Glutamatergic neuron (in vitro differentiated cells): ENCODE measurements around the gene HMBS. TPM values are rescaled to one million over a fixed set of nuclear protein-coding genes. Genes with fewer than 3 reads are reported as not detected.
"Not testable (repeated sequence)": the region's sequence is repeated elsewhere in the genome, so short reads cannot be mapped to it uniquely, and the experiment has no call there.

Source experiments
- DNase-seq: peaks from one replicate; pipeline ENCODE4 v3.0.0; 2022
- H3K27ac Mint-ChIP-seq: one replicate; pipeline ENCODE4 v1.8.0; 2020; ENCODE audit warnings: mild to moderate bottlenecking, mixed read lengths, inconsistent platforms; ENCODE audit not compliant: unreplicated experiment
- H3K27me3 Mint-ChIP-seq: one replicate; pipeline ENCODE4 v1.8.0; 2020; ENCODE audit warnings: mild to moderate bottlenecking, moderate library complexity, mixed read lengths, inconsistent platforms; ENCODE audit not compliant: unreplicated experiment
- H3K36me3 Mint-ChIP-seq: one replicate; pipeline ENCODE4 v1.8.0; 2020; ENCODE audit warnings: mild to moderate bottlenecking, mixed read lengths, inconsistent platforms; ENCODE audit not compliant: unreplicated experiment
- H3K4me1 Mint-ChIP-seq: one replicate; pipeline ENCODE4 v1.8.0; 2020; ENCODE audit warnings: mild to moderate bottlenecking, low read depth, mixed read lengths, inconsistent platforms; ENCODE audit not compliant: unreplicated experiment
- H3K4me3 Mint-ChIP-seq: one replicate; pipeline ENCODE4 v1.8.0; 2020; ENCODE audit warnings: mild to moderate bottlenecking, mixed read lengths, inconsistent platforms; ENCODE audit not compliant: unreplicated experiment
- H3K9me3 Mint-ChIP-seq: one replicate; pipeline ENCODE4 v1.8.0; 2020; ENCODE audit warnings: mild to moderate bottlenecking, moderate library complexity, mixed read lengths, inconsistent platforms; ENCODE audit not compliant: unreplicated experiment
- CTCF ChIP-seq: fragments of 200-600 bp; sonication (generic); IDR thresholded peaks from one replicate; pipeline ENCODE4 v1.5.0; 2021; ENCODE audit not compliant: partially characterized antibody, unreplicated experiment
- total RNA-seq: library from RNA; stranded (reverse); fragmentation: NEBNext Ultra II Directional; extraction: Animal tissue kit (Norgen Biotek cat#: 25700); gene quantifications from one replicate; pipeline ENCODE4 v1.2.1, GENCODE V29; 2021; ENCODE audit not compliant: unreplicated experiment

The HMBS gene
- total RNA-seq, 1 donor from 2014 or later: 30.4 TPM

DNA sequence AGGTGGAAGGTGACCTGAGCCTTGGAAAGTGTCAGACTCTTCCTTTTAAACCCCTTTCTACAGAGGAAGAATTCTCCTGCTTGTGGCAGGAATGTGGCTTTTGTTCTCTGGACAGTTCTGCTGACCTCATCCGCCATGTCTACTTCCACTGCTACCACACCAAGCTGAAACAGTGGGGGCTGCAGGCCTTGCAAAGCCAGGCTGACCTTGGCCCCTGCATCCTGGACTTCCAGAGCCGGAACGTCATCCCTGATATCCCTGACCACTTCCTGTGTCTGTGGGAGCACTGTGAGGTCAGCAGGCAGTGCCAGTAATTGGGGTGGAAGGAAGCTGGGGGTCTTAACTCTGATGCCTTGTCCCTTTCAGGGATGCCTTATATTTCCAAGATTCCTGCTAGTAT, 46.0 kb downstream of the HMBS start:
- no peak overlapping the region for H3K4me3 Mint-ChIP-seq
- no peak for TF ChIP-seq CTCF
- H3K36me3 Mint-ChIP-seq: no peaks in the 10 kb centered on the region
- H3K9me3 Mint-ChIP-seq: no peaks in the 10 kb centered on the region
- H3K27ac Mint-ChIP-seq: no peak overlapping the region
- no peaks in the 10 kb centered on the region for H3K4me1 Mint-ChIP-seq
- H3K27me3 Mint-ChIP-seq: no peaks in the 10 kb centered on the region
- no peak for DNase-seq

- Mint-ChIP-seq H3K36me3 (no peaks in the 10 kb centered on the region), H3K27me3 (no peaks in the 10 kb centered on the region), H3K27ac (no peak overlapping the region), H3K4me3 (no peak overlapping the region), H3K4me1 (no peaks in the 10 kb centered on the region), H3K9me3 (no peaks in the 10 kb centered on the region)
- no peak for DNase-seq
- TF ChIP-seq CTCF: peak; percentile 51
Measured at GRCh38 chr11:119134389-119134978, 49.8 kb downstream of the HMBS start.

GRCh38 chr11:119139276-119139675, 54.6 kb downstream of the HMBS start:
- not testable (repeated sequence) for H3K9me3 Mint-ChIP-seq, H3K36me3 Mint-ChIP-seq, DNase-seq, H3K27me3 Mint-ChIP-seq, H3K27ac Mint-ChIP-seq, H3K4me3 Mint-ChIP-seq, H3K4me1 Mint-ChIP-seq

Other genes starting within 250 kb of the HMBS start
- not detected for gene CXCR5, start 201.0 kb upstream of the HMBS start, total RNA-seq
- gene BCL9L, start 159.0 kb upstream of the HMBS start, total RNA-seq: 13.0 TPM
- gene UPK2, start 128.6 kb upstream of the HMBS start, total RNA-seq: not detected
- not detected for gene FOXR1, start 113.1 kb upstream of the HMBS start, total RNA-seq
- gene CENATAC, start 86.7 kb upstream of the HMBS start, total RNA-seq: 72.3 TPM
- 673 TPM for gene RPS25, start 66.5 kb upstream of the HMBS start, total RNA-seq
- 85.1 TPM for gene TRAPPC4, start 66.1 kb upstream of the HMBS start, total RNA-seq
- gene SLC37A4, start 54.0 kb upstream of the HMBS start, total RNA-seq: 21.2 TPM
- gene HYOU1, start 27.7 kb upstream of the HMBS start, total RNA-seq: 193 TPM
- gene VPS11, start 17.1 kb upstream of the HMBS start, total RNA-seq: 32.7 TPM
- 36.1 TPM for gene DPAGT1, start 17.0 kb downstream of the HMBS start, total RNA-seq
- gene C2CD2L, start 22.5 kb downstream of the HMBS start, total RNA-seq: 32.8 TPM
- 58.1 TPM for gene HINFP, start 36.7 kb downstream of the HMBS start, total RNA-seq
- gene ABCG4, start 64.2 kb downstream of the HMBS start, total RNA-seq: 2.4 TPM
- 1.7 TPM for gene NLRX1, start 83.8 kb downstream of the HMBS start, total RNA-seq
- gene NHERF4, start 100.6 kb downstream of the HMBS start, total RNA-seq: not detected
- 40.5 TPM for gene CBL, start 121.5 kb downstream of the HMBS start, total RNA-seq
- gene MCAM, start 232.2 kb downstream of the HMBS start, total RNA-seq: 11.4 TPM
- 20.6 TPM for gene RNF26, start 249.6 kb downstream of the HMBS start, total RNA-seq